GM03348 (cell line): ENCODE results near the gene SPRN.
"Not testable (repeated sequence)": the region's sequence is repeated elsewhere in the genome, so short reads cannot be mapped to it uniquely, and the experiment has no call there.

Source experiments
- DNase-seq: peaks from one replicate; pipeline ENCODE4 v3.0.0; 2012; ENCODE audit warnings: low spot score

The SPRN gene

GRCh38 chr10:133386951-133387350 is 37.5 kb downstream of the SPRN start:
- DNase-seq = not testable (repeated sequence)

- DNase-seq = no peak
These were observed 39.2 kb downstream of the SPRN start for GRCh38 chr10:133385214-133385613.

- no peak for DNase-seq
These were observed 40.4 kb downstream of the SPRN start for GRCh38 chr10:133384071-133384470.

DNA sequence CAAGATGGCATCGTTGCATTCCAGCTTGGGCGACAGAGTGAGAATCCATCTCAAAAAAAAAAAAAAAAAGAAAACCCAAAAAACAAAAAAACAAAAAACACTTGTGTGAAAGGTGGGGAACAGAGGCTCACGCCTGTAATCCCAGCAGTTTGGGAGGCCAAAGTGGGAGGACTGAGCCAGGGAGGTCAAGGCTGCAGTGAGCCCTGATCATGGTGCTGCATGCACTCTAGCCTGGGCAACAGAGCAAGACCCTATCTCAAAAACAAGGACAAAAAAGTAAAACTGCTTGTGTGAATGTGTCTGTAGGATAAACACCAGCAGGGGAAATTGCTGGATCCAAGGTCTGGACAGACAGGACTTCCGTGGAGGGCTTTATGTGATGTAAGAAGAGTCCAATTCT is 40.9 kb downstream of the SPRN start:
- no peak for DNase-seq

- DNase-seq = no peak
These were observed 43.4 kb downstream of the SPRN start for GRCh38 chr10:133381036-133381435.

DNA sequence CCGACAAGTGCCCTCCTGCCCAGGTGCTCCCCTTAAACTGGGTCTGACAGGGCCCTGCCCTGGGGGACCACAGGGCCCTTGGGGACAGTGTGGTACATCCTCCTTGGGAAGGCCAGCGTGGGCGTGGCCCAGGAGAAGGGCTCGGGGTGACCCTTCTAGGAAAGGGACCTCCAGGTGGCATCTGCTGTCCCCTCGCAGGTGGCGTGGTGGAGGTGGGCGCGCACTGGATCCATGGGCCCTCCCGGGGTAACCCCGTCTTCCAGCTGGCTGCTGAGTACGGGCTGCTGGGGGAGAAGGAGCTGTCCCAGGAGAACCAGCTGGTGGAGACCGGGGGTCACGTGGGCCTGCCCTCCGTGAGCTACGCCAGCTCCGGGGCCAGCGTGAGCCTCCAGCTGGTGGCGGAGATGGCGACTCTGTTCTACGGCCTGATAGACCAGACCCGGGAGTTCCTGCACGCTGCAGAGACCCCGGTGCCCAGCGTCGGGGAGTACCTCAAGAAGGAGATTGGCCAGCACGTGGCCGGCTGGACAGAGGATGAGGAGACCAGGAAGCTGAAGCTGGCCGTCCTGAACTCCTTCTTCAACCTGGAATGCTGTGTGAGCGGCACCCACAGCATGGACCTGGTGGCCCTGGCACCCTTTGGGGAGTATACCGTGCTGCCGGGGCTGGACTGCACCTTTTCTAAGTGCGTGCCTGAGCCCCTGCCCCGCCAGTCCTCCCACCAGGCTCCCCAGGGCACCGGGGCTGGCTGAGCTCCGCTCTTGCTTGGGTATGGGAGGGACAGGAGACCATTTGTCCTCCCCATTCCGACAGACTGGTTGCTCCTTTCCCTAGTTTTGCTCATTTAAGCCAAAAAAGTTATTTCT is 44.4 kb downstream of the SPRN start:
- DNase-seq = no peak

DNA sequence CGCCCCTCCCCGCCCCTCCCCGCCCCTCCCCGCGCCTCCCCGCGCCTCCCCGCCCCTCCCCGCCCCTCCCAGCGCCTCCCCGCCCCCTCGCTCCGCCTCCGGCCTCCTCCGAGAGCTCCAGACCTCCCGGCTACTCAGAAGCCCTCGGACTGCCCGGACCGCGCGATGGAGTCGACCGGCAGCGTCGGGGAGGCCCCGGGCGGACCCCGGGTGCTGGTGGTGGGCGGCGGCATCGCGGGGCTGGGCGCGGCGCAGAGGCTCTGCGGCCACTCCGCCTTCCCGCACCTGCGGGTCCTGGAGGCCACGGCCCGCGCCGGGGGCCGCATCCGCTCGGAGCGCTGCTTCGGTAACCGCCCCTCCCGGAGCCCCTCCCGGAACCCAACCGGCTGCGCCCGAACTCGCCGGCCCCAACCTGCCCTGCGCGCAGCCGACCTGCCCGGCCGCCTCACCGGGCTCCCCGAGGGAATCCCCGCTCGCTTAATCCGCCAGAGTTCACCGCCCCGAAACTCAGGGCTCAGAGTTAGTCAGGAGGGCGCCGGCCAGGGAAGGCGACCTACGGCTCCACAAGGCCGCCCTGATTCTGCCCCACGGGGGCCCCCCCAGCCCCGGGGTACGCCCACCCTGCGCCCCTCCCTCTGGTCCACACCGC is 45.1 kb downstream of the SPRN start, which contains the start of gene PAOX:
Gene PAOX, plus strand, starts transcription at position 111 of the 649 bp plus-strand sequence. Its CDS starts 55 bp downstream, at position 166.
- peak; percentile 94 for DNase-seq

DNA sequence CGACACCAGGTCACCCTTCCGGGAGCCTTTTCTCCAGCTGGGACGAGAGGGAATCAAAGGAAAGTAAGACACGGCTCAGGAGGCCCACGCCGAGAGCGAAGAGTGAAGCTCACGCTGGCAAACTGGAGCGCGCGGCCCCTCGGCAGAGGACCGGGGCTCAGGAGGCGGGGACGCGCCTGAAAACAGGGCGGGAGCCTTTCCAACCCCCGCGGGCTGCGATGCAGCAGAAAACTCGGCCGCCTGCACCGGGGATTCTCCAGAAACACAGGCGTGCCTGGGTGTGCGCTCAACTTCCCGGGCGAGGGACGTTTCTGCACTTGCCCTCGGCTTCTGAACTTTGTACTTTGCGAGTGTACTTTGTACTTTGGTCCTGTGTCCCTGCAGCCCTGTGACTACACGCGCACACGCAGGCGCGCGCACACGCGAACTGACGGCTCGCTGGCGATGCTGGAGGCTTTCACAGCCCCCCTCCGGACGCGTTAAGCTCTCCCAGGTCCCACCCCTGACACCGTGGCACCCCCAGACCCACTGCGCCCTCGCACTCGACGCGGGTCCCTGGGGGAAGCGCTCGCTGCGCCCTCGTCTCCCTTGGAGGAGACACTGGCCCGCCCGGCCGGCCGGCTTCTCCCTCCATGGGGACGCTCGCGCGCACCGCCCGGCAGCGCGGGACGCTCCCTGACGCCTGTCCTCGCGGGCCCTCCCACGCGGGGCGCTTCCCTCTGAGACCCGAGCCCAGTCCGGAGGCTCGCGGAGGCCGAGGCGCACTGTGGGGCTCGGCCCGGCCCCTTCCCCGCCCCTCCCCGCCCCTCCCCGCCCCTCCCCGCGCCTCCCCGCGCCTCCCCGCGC is 46.0 kb downstream of the SPRN start:
- DNase-seq = peak; percentile 80

DNA sequence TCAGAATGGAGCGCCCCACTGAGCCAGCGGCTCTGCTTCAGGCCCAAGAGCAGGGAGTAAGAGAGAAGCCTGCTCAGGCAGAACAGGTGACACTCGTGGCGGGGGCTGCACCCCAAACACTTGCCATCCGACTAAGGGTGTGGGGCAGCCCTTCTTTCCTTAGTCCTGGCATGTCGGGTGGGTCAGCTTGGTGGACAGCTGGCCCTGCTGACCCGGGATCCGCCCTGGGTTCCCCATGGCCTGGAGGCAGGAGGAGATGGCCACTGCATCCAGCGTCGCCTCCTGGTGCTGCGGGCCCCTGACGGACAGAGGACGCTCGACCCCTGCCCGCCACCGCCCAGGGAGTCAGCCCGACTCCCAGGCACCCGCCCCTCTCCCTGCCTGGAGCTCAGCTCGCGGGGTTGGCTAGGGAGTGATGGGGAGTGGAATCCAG is 46.6 kb downstream of the SPRN start:
- DNase-seq = no peak

GRCh38 chr10:133377025-133377817 is 47.2 kb downstream of the SPRN start:
- DNase-seq = no peak

DNA sequence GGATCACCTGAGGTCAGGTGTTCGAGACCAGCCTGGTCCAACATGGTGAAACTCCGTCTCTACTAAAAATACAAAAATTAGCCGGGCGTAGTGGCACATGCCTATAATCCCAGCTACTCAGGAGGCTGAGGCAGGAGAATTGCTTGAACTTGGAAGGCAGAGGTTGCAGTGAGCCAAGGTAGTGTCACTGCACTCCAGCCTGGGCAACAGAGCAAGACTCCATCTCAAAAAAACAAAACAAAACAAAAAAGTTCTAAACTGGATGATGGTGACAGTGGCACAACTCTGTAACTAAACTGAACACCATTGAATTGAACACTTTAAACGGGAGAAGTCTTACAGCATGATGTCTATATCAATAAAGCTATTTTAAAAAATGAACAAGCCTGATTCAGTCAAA is 48.2 kb downstream of the SPRN start:
- DNase-seq = not testable (repeated sequence)

DNA sequence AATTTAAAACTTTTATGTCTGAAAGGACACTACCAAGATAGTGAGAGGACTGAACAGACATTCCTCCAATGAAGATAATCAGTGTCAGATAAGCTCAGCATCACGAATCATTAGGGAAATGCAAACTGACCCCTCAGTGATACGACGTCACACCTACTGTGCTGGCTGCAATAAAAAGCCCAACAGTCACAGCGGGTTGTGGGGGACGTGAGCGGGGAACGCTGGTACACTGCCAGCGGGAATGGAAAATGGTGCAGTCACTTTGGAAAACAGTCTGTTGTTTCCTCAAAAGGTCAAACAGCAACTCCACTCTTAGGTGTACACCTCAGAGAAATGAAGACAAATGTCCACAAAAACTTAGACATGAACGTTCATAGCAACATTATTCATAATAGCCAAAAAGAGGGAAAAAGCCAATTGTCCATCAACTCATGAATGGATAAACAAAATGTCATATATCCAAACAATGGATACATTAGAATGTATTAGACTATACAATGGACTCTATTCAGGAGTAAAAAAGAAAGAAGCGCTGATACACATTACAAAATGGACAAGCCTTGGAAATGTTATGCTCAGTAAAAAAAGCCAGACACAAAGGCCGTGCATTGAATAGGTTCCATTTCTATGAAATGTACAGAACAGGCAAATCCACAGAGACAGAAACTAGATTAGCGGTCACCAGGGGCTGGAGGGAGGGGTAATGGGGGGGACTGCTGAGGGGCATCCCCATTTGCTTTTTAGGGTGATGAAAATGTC is 48.9 kb downstream of the SPRN start:
- no peak for DNase-seq

DNA sequence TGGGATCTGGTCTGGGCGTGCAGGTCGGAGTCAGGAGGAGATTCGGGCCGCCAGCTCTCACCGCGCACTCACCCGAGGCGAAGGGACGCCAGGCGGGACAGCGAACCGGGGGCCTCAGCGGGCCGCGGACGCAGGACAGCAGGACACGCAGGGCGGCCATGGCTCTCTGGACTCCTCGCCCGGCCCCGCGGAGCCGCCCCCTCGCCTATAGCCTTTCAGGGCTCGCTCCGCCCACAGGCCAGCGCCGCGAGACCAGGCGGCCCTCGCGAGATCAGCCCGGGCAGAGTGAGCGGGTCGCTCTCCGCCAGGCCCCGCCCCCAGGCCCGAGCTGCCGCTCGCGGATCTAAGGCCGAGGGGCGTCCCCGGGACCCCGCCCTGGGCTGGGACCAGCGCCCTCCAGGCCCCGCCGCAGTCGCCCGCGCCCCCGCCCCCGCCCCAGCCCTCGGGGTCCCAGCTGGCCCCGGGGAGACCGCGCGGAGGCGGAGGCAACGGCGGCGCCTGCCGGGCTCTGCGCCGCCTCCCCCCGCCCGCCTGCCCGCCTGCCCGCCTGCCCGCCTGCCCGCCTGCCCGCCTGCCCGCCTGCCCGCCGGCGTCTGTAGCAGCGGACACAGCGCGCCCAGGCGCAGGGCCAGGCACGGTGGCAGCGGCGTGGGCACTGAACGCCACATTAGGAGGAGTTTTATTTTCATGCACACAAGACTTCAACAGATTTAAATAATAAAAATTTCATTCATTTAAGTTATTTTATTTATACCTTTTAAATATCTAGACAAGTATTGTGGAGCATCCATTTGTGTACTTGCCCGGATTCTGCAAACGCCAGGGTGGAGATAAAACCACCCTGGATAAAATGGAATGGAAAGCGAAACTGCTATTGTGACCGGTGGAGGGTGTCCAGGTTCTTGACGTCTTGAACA is 51.0 kb downstream of the SPRN start, which contains the start of gene ECHS1:
Gene ECHS1, minus strand, starts transcription at position 181 of the 917 bp plus-strand sequence. Its CDS starts 21 bp downstream, at position 160.
- peak; percentile 99 for DNase-seq

GRCh38 chr10:133372507-133372906 is 51.9 kb downstream of the SPRN start:
- no peak for DNase-seq
